ENCODE results near the gene SORCS2.

GRCh38 chr4:7439699-7440098 lies 247.4 kb downstream of the SORCS2 start:
- TF ChIP-seq, protein P1, sequence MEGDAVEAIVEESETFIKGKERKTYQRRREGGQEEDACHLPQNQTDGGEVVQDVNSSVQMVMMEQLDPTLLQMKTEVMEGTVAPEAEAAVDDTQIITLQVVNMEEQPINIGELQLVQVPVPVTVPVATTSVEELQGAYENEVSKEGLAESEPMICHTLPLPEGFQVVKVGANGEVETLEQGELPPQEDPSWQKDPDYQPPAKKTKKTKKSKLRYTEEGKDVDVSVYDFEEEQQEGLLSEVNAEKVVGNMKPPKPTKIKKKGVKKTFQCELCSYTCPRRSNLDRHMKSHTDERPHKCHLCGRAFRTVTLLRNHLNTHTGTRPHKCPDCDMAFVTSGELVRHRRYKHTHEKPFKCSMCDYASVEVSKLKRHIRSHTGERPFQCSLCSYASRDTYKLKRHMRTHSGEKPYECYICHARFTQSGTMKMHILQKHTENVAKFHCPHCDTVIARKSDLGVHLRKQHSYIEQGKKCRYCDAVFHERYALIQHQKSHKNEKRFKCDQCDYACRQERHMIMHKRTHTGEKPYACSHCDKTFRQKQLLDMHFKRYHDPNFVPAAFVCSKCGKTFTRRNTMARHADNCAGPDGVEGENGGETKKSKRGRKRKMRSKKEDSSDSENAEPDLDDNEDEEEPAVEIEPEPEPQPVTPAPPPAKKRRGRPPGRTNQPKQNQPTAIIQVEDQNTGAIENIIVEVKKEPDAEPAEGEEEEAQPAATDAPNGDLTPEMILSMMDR (IDR thresholded peaks at IDR 0.05): no peak
- no peak for TF ChIP-seq POLR2A (IDR thresholded peaks at IDR 0.05)
